Kidney (tissue), 14 donors: ENCODE results near the gene MXD1. TPM values are rescaled to one million over a fixed set of nuclear protein-coding genes. Genes with fewer than 3 reads are reported as not detected.

Experiments
- DNase-seq, 5 donors: peaks; one replicate each; pipeline ENCODE4 v3.0.0-alpha.2; 2013 to 2020
- FAIRE-seq: peaks from 2 replicates; lab custom pipeline; 2012; peaks lifted over from hg19 to GRCh38; lab: Jason Lieb, UNC
- H3K27ac ChIP-seq, 2 donors: one replicate each; pipeline ENCODE4 v1.7.0; 2013; ENCODE audit warnings: low read depth in 2 of 2, low read length in 2 of 2, inconsistent platforms in 1 of 2
- H3K27me3 ChIP-seq: one replicate; pipeline ENCODE4 v1.7.1; 2013; ENCODE audit warnings: low read length, inconsistent platforms; ENCODE audit not compliant: control insufficient read depth, insufficient read depth
- H3K36me3 ChIP-seq, 3 donors: one replicate each; pipeline versions ENCODE4 v1.7.0 to v1.7.1; 2013; ENCODE audit warnings: low read length in 3 of 3, control low read depth in 1 of 3, inconsistent platforms in 1 of 3; ENCODE audit not compliant: insufficient read depth in 3 of 3, control insufficient read depth in 2 of 3
- H3K4me1 ChIP-seq, 3 donors: one replicate each; pipeline versions ENCODE4 v1.7.0 to v1.7.1; 2013; ENCODE audit warnings: low read length in 3 of 3, inconsistent platforms in 1 of 3, low read depth in 1 of 3; ENCODE audit not compliant: control insufficient read depth in 2 of 3, insufficient read depth in 2 of 3
- H3K4me3 ChIP-seq, 3 donors: one replicate each; pipeline versions ENCODE4 v1.7.0 to v1.8.1; 2013; ENCODE audit warnings: low read length in 3 of 3, control low read depth in 1 of 3, inconsistent platforms in 1 of 3
- H3K9ac ChIP-seq, 3 donors: one replicate each; pipeline versions ENCODE4 v1.7.0 to v1.7.1; 2013; ENCODE audit warnings: low read length in 3 of 3, control low read depth in 1 of 3, inconsistent platforms in 1 of 3
- H3K9me3 ChIP-seq, 3 donors: one replicate each; pipeline versions ENCODE4 v1.7.0 to v1.7.1; 2013; ENCODE audit warnings: low read length in 3 of 3, control low read depth in 1 of 3, inconsistent platforms in 1 of 3; ENCODE audit not compliant: control insufficient read depth in 2 of 3, insufficient read depth in 1 of 3
- CTCF ChIP-seq: IDR thresholded peaks from 3 replicates; pipeline ENCODE4 v1.5.1; 2012; ENCODE audit warnings: mild to moderate bottlenecking, moderate library complexity, borderline replicate concordance; ENCODE audit not compliant: insufficient read depth; ENCODE audit errors: extremely low read depth
- intact Hi-C: fragments of 100-400 bp; cut with DNase I; formaldehyde crosslinking; loops from one replicate; pipeline ENCODE4 v1.11.1; 2022
- polyA plus RNA-seq: library from polyadenylated mRNA; stranded (reverse); fragments of 350-450 nt; fragmentation: Illumina TruSeq; extraction: RNeasy Lipid Tissue Mini Kit (QIAGEN cat#74804); gene quantifications from one replicate; pipeline ENCODE4 v1.2.3, GENCODE V29; 2014; ENCODE audit warnings: low read depth, low replicate concordance; ENCODE audit not compliant: insufficient read depth
- total RNA-seq: library from RNA; stranded (reverse); fragmentation: NEBNext Ultra II Directional; extraction: Animal tissue kit (Norgen Biotek cat#: 25700); gene quantifications from one replicate; pipeline ENCODE4 v1.2.1, GENCODE V29; 2021
- donor health status: control.
- donor health status: control.
- donor health status: control.
- donor health status: control.
- donor health status: control.
- donor health status: DM: yes; HTN: yes; CAD: no.
- donor health status: Normal renal cell carcinoma (clear cell type).

Gene MXD1
- total and polyA plus RNA-seq, 2 donors from 2014 or later: 4.9 to 13.3 TPM

GRCh38 chr2:69962986-69963730, 48.2 kb downstream of the MXD1 start:
- DNase-seq (no peak), FAIRE-seq (no peak)
- Histone ChIP-seq H3K4me1 (peaks cover 0 to 3% (median 2%) of the 10 kb centered on the region in 3 donors), H3K9ac (no peak overlapping the region), H3K27ac (no peak overlapping the region), H3K4me3 (no peak overlapping the region), H3K9me3 (no peaks in the 10 kb centered on the region), H3K36me3 (no peaks in the 10 kb centered on the region), H3K27me3 (no peaks in the 10 kb centered on the region)
- intact Hi-C loops: no loop called here
- no peak for TF ChIP-seq CTCF

- Histone ChIP-seq H3K27me3 (no peaks in the 10 kb centered on the region), H3K4me3 (no peak overlapping the region), H3K4me1 (peaks cover 0 to 3% (median 2%) of the 10 kb centered on the region in 3 donors), H3K9ac (no peak overlapping the region), H3K9me3 (no peaks in the 10 kb centered on the region), H3K27ac (peak overlapping the region; percentile 13 to 59), H3K36me3 (no peaks in the 10 kb centered on the region)
- FAIRE-seq (no peak), DNase-seq (peak in 3 of 5 donors; percentile 26 to 44 (median 34))
- TF ChIP-seq CTCF: no peak
- intact Hi-C loops: no loop called here
Observed at GRCh38 chr2:69964353-69964841, 49.5 kb downstream of the MXD1 start.

GRCh38 chr2:69965756-69966445, 51.0 kb downstream of the MXD1 start:
- no peak overlapping the region for H3K27ac ChIP-seq
- H3K27me3 ChIP-seq: no peaks in the 10 kb centered on the region
- H3K9ac ChIP-seq: no peak overlapping the region
- no peaks in the 10 kb centered on the region for H3K36me3 ChIP-seq
- H3K4me1 ChIP-seq: peaks cover 0 to 3% (median 2%) of the 10 kb centered on the region in 3 donors
- no peak overlapping the region for H3K4me3 ChIP-seq
- intact Hi-C loops: no loop called here
- no peak for FAIRE-seq
- DNase-seq: peak in 2 of 5 donors; percentile 20 to 45
- no peaks in the 10 kb centered on the region for H3K9me3 ChIP-seq
- no peak for TF ChIP-seq CTCF
